ENCODE measurements around the gene TCIRG1. TPM values are rescaled to one million over a fixed set of nuclear protein-coding genes. Genes with fewer than 3 reads are reported as not detected.

Gene TCIRG1
- total and polyA plus RNA-seq, 2 of the 13 experiments (the other 11 are each of a cell fraction or from before 2014, with no cell fraction given): 48.0 to 69.6 TPM

- no peak for TF ChIP-seq HNF1A (IDR thresholded peaks at IDR 0.05; ENCODE audit: low read depth)
- peak; percentile 18; the same call in 1 of the 2 replicates for TF ChIP-seq HNF1A (CRISPR knock-in tag; IDR thresholded peaks at IDR 0.05; ENCODE audit: borderline replicate concordance)
- no peak for TF ChIP-seq ZNF674 (CRISPR knock-in tag; IDR thresholded peaks at IDR 0.05; ENCODE audit: low read depth)
- TF ChIP-seq ZFY (CRISPR knock-in tag; IDR thresholded peaks at IDR 0.05): peak; percentile 64
- TF ChIP-seq ZNF574 (CRISPR knock-in tag; IDR thresholded peaks at IDR 0.05): 0 out of 2 replicates have a peak, but pooled peaks have one; percentile 28
- peak; percentile 28; the same call in 1 of the 2 replicates for TF ChIP-seq BCL3 (CRISPR knock-in tag; IDR thresholded peaks at IDR 0.05)
- 0 out of 2 replicates have a peak, but pooled peaks have one; percentile 62 for TF ChIP-seq STAT6 (CRISPR knock-in tag; IDR thresholded peaks at IDR 0.05; ENCODE audit: borderline replicate concordance)
- TF ChIP-seq FOXC1 (CRISPR knock-in tag; IDR thresholded peaks at IDR 0.05; ENCODE audit: borderline replicate concordance): no peak
- TF ChIP-seq RNF2 (conservative IDR thresholded peaks at IDR 0.05; ENCODE audit: low read depth): no peak
- peak; percentile 56 for TF ChIP-seq MNT (IDR thresholded peaks at IDR 0.05)
- TF ChIP-seq DNMT3B (CRISPR knock-in tag; conservative IDR thresholded peaks at IDR 0.05): no peak
- TF ChIP-seq THRA (CRISPR knock-in tag; IDR thresholded peaks at IDR 0.05; ENCODE audit: borderline replicate concordance): no peak
Observed at GRCh38 chr11:68003846-68004550, 34.8 kb upstream of the TCIRG1 start, which contains the start of gene UNC93B1 (continued).

Data from HepG2 (cell line).